Nephron progenitor cell (in vitro differentiated cells): ENCODE measurements around the gene NDUFB5.
"Not testable (repeated sequence)": the region's sequence is repeated elsewhere in the genome, so short reads cannot be mapped to it uniquely, and the experiment has no call there.

ENCODE experiments used
- DNase-seq: peaks from one replicate; pipeline ENCODE4 v3.0.0; 2021
- H3K27ac Mint-ChIP-seq: 2 replicates; pipeline ENCODE4 v1.8.0; 2021; ENCODE audit warnings: mild to moderate bottlenecking, moderate library complexity, mixed read lengths
- H3K27me3 Mint-ChIP-seq: 2 replicates; pipeline ENCODE4 v1.8.0; 2021; ENCODE audit warnings: mild to moderate bottlenecking, low read depth, mixed read lengths; ENCODE audit not compliant: poor library complexity
- H3K36me3 Mint-ChIP-seq: 2 replicates; pipeline ENCODE4 v1.8.0; 2021; ENCODE audit warnings: low read depth, mixed read lengths
- H3K4me1 Mint-ChIP-seq: 2 replicates; pipeline ENCODE4 v1.8.0; 2021; ENCODE audit warnings: mixed read lengths
- H3K4me3 Mint-ChIP-seq: 2 replicates; pipeline ENCODE4 v1.8.0; 2021; ENCODE audit warnings: mild to moderate bottlenecking, moderate library complexity, mixed read lengths
- H3K9me3 Mint-ChIP-seq: 2 replicates; pipeline ENCODE4 v1.8.0; 2021; ENCODE audit warnings: mild to moderate bottlenecking, moderate library complexity, mixed read lengths
- TF ChIP-seq, protein P1 (sequence below): fragments of 200-600 bp; sonication (generic); IDR thresholded peaks from 2 replicates; pipeline ENCODE4 v1.5.0; 2021; ENCODE audit warnings: antibody characterized with exemption

The NDUFB5 gene

DNA sequence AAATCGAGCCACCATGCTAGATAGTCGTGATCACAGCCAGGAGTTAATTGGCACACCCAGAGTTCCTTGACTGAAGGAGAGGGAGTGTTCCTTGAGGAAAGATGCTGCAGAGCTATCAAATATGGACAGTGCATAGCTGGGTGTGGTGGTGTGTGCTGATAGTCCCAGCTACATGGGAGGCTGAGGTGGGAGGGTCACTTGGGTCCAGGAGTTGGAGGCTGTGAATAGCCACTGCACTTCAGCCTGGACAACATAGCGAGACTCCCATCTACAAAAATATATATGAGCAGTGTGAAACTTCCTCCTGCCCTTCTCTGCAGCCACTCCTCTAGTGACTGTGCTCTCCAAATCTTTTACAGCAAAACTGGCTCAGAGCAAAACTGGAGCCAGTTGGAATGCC lies 38.3 kb downstream of the NDUFB5 start:
- Mint-ChIP-seq H3K4me1 (peaks cover 3% of the 10 kb centered on the region), H3K27ac (no peak overlapping the region), H3K9me3 (no peaks in the 10 kb centered on the region), H3K36me3 (no peaks in the 10 kb centered on the region), H3K27me3 (no peaks in the 10 kb centered on the region), H3K4me3 (no peak overlapping the region)
- TF ChIP-seq, protein P1, sequence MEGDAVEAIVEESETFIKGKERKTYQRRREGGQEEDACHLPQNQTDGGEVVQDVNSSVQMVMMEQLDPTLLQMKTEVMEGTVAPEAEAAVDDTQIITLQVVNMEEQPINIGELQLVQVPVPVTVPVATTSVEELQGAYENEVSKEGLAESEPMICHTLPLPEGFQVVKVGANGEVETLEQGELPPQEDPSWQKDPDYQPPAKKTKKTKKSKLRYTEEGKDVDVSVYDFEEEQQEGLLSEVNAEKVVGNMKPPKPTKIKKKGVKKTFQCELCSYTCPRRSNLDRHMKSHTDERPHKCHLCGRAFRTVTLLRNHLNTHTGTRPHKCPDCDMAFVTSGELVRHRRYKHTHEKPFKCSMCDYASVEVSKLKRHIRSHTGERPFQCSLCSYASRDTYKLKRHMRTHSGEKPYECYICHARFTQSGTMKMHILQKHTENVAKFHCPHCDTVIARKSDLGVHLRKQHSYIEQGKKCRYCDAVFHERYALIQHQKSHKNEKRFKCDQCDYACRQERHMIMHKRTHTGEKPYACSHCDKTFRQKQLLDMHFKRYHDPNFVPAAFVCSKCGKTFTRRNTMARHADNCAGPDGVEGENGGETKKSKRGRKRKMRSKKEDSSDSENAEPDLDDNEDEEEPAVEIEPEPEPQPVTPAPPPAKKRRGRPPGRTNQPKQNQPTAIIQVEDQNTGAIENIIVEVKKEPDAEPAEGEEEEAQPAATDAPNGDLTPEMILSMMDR: no peak
- DNase-seq: no peak

DNA sequence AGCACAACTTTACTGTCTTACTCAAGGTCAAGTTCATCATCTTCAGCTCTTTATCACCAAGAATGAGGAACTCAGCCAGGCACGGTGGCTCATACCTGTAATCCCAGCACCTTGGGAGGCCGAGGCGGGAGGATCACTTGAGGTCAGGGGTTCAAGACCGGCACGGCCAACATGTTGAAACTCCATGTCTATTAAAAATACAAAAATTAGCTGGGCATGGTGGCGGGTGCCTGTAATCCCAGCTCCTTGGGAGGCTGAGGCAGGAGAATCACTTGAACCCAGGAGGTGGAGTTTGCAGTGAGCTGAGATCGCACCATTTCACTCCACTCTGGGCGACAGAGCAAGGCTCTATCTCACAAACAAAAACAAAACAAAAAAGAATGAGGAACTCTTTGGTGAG lies 39.2 kb downstream of the NDUFB5 start:
- not testable (repeated sequence) for H3K36me3 Mint-ChIP-seq, H3K4me1 Mint-ChIP-seq, H3K27ac Mint-ChIP-seq, H3K27me3 Mint-ChIP-seq, DNase-seq, H3K9me3 Mint-ChIP-seq, H3K4me3 Mint-ChIP-seq

DNA sequence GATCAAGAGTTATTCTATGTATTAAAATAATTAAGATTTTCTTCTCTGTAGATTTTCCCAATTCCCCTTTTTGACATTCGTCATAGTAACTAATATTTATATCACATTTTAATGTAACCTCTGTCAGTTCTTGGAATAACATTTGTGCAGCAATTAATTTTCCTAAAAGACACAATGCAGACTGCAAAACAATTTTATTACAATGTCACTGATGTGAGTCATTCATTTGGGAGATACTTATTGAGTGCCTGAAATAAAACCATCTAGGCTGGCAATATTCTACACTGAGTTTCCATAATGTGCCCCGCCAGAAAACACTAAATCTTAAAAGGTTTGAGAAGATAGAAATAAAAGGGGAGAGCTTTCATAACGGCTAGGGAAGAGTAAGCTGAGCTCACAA lies 41.6 kb downstream of the NDUFB5 start:
- DNase-seq: no peak
- Mint-ChIP-seq H3K4me1 (peaks cover 3% of the 10 kb centered on the region), H3K4me3 (no peak overlapping the region), H3K27ac (no peak overlapping the region), H3K9me3 (no peaks in the 10 kb centered on the region), H3K27me3 (no peaks in the 10 kb centered on the region), H3K36me3 (no peaks in the 10 kb centered on the region)
- TF ChIP-seq, protein P1: no peak

DNA sequence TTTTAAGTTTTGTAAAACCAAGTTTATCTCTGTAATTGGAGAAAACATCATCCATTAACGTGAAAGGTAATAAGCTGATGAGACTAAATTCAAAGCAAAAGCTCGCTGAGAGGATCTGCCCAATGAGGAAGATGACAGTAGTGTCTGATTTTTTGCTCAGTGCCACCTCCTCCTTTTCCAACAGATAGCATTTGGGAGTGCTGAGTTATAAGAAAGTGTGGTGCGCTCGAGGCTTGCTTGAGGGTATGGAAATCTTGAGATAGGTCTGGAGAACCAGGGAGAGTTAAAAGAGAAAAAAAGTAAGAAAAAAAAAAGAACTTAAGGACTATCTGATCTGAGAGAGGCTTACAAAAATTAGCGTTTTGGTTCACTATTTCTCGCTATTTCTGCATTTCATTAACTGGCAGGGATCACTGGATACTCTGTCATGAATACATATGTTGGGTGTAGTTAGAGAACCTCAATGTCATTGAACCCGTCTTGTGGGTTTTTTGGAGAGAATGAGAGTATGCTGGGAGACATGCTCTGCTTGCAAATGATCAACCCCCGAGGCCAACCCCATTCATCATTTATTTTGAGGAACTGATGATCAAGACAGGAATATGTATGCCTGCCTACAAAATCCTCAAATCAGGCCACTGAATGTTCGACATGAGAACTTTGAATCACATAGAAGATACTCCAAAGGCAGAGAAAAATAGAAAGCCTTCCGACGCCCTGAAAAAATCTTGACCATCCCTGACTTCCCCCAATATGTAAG lies 47.3 kb downstream of the NDUFB5 start:
- no peaks in the 10 kb centered on the region for H3K9me3 Mint-ChIP-seq
- no peaks in the 10 kb centered on the region for H3K27me3 Mint-ChIP-seq
- no peak for DNase-seq
- peaks cover 32% of the 10 kb centered on the region for H3K4me1 Mint-ChIP-seq
- peak overlapping the region; percentile 44 for H3K27ac Mint-ChIP-seq
- TF ChIP-seq, protein P1: no peak
- peak overlapping the region; percentile 99 for H3K4me3 Mint-ChIP-seq
- H3K36me3 Mint-ChIP-seq: peaks cover 19% of the 10 kb centered on the region

DNA sequence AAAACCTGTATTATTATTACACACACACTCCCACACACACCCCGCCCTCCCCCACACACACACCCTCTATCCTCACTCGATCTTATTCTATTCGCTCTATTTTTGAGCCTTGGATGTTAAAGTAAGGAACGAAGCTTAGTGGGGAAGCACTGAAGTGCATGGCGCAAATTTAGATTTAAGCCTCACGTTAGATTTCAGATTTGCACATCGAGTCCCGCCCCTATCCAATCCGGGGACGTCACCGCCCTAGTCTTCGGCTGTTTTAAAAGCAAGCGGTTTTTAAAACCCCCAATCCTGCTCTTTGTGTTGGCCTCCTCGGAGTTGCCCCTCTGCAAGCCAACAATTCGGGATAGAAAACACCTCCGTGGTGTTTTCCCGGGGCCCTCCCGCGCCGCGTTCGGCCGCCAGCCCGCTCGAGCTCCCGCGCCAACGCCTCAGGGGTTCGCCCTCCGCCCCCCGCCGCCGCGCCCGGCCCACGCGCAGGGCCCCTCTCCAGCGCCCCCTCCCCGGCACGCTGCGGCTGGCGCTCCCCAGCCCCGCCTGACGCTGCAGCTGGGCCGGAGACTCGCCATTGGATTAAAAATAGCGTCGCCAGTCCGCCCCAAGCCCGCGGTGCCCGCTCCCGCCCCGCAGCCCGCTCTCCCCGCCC lies 48.0 kb downstream of the NDUFB5 start, which contains the start of gene USP13:
USP13 (plus strand) TSS at position 594 of the 649 bp plus-strand sequence. CDS start 186 bp downstream, outside the sequence.
- DNase-seq: peak; percentile 80
- no peaks in the 10 kb centered on the region for H3K27me3 Mint-ChIP-seq
- H3K9me3 Mint-ChIP-seq: no peaks in the 10 kb centered on the region
- peaks cover 21% of the 10 kb centered on the region for H3K36me3 Mint-ChIP-seq
- TF ChIP-seq, protein P1: no peak
- H3K4me1 Mint-ChIP-seq: peaks cover 32% of the 10 kb centered on the region
- H3K4me3 Mint-ChIP-seq: peak within 1 kb of the TSS; percentile 99
- peak within 1 kb of the TSS; percentile 99 for H3K27ac Mint-ChIP-seq

DNA sequence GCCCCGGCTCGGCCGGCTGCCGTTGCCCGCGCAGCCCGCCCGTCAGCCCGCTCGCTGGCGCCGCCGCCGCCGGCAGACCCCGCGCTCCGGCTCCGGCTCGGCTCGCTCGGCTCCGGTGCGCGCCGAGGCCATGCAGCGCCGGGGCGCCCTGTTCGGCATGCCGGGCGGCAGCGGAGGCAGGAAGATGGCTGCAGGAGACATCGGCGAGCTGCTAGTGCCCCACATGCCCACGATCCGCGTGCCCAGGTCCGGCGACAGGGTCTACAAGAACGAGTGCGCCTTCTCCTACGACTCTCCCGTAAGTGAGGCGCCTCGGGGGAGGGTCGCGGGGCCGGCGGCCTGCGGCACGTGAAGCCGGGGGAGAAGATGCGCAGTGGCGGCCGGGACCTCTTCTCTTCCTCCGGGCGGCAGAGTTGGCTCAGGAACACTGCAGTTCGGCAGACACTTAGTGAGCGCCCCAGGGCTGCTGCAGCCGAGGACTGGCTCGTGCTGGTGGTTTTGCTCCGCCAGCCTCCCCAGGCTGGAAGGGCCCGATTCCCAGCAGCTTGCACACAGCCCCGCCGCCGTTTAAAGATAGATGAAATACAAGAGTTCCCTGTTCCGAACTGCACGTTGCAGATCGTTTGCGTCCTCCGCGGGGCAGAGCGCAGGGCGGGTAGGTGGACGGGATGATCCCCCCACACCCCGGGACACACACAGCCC lies 48.7 kb downstream of the NDUFB5 start:
- TF ChIP-seq, protein P1: no peak
- Mint-ChIP-seq H3K36me3 (peaks cover 28% of the 10 kb centered on the region), H3K4me3 (peak overlapping the region; percentile 99), H3K9me3 (no peaks in the 10 kb centered on the region), H3K27ac (peak overlapping the region; percentile 99), H3K27me3 (no peaks in the 10 kb centered on the region), H3K4me1 (peaks cover 36% of the 10 kb centered on the region)
- peak; percentile 73 for DNase-seq
